ENCODE measurements around the gene PIK3R5. TPM values are rescaled to one million over a fixed set of nuclear protein-coding genes. Genes with fewer than 3 reads are reported as not detected.

Gene PIK3R5
- polyA plus RNA-seq, 3 donors: 0.81 to 1.3 (median 0.90) TPM

DNA sequence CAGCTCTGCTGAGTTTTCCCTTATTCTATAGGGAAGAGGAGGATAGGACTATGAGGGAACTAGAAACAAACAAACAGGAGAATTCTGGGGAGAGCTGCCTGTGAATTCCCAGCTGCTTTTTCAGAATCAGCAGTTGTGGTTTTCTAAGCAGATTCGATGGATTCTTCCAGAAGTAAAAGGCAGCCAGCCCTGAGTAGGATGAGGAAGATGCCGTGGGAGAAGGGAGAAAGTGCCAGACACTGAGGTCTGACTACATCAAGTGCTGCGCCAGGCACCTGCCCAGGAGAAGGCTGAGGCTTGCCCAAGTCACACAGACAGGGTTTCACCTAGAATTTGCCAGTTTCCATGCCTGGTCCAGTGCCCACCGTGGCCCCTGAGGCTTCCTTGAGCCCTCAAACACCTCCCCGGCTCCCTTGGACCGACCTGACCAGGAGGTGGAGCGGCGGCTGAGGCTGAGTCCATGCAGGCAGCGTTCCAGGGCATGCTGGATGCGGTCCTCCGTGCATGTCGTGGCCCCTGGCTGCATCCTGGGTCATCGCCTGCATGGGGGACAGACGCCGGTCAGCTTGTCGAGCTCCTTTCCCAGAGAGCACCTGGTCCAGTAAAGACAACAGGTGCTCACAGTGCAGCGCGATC is 54.4 kb downstream of the PIK3R5 start:
- no peak for DNase-seq (ENCODE audit: extremely low read depth in 1 of 11, low read depth in 9 of 11, low spot score in 4 of 11)

- no peak for DNase-seq (ENCODE audit: extremely low read depth in 1 of 11, low read depth in 9 of 11, low spot score in 4 of 11)
These were observed 55.8 kb downstream of the PIK3R5 start for GRCh38 chr17:8909586-8910270.

DNA sequence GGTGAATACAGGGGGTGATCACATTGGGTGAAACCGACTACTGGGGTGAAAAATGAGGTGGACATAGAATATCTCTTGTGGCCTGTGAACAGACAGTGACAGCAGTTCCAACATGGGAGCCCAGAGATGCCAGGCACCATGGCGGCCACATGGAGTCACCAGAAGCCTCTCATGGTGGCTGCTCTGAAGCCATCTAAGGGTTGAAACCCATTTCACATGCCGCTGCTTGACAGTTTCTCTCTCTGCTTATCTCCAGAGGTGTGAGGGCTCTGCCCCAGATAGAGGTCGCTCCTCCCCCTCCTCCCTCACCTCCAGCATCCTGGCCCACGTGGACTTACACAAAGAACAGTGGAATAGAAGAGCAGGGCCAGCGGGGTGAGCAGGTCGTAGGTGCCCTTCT is 60.2 kb downstream of the PIK3R5 start:
- DNase-seq (ENCODE audit: extremely low read depth in 1 of 11, low read depth in 9 of 11, low spot score in 4 of 11): no peak

GRCh38 chr17:8904686-8905085 is 60.8 kb downstream of the PIK3R5 start:
- no peak for DNase-seq (ENCODE audit: extremely low read depth in 1 of 11, low read depth in 9 of 11, low spot score in 4 of 11)

DNA sequence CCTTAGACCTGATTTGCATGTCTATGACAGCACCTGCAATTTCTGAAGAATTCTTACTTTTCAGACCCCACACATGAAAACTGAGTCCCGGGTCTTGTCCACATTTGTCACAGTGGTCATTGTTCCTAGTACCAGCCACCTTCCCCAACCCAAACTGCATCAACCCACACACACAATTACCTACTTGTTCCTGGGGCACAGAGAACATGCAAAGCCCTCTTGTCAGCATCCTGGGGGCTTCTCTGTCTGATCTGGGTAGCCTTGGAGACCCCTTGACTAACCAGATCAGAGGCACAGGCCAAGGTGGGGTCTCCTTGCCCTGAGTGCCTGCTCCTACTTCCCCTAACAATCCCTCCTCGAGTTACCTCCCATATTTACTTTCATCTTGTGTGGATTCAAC is 61.3 kb downstream of the PIK3R5 start:
- no peak for DNase-seq (ENCODE audit: extremely low read depth in 1 of 11, low read depth in 9 of 11, low spot score in 4 of 11)

GRCh38 chr17:8900626-8901585 is 64.6 kb downstream of the PIK3R5 start:
- no peak for DNase-seq (ENCODE audit: extremely low read depth in 1 of 11, low read depth in 9 of 11, low spot score in 4 of 11)

DNA sequence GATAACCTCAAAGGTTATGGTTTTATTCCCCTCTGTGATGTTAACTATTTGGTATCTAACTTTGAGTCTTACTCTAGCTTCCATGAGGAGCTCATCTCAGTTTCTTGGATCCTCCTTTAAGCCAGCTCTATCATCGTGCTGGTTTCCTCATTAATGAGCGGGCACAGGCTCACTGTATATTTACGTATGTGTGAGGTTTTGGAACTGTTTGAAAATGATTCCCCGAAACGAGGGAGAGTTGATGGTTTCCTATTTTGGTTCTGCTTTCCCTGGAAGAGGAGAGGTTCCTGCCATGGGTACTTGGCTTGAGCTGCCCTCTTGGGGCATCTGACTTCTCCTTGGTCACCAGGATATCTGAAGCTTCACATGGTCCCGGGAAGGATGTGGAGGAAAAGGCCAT is 65.3 kb downstream of the PIK3R5 start:
- no peak for DNase-seq (ENCODE audit: extremely low read depth in 1 of 11, low read depth in 9 of 11, low spot score in 4 of 11)

DNA sequence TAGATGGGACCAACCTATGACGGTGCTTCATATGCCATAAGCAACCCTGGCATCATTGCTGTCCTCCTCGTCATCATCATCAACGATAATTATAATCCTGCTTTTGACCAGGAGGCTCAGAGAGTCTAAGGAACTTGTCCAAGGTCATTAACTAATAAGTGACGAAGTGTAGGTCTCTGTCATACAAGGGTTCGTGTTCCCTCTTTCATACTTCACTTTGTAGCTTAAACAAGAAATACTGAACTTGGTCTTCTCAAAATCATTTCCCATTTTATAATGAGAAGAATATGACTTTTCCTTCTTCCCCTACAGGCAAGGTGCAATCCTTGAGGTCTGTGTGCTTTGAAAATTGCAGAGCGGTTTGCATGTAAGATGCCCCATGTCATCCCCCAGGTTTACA is 66.9 kb downstream of the PIK3R5 start:
- no peak for DNase-seq (ENCODE audit: extremely low read depth in 1 of 11, low read depth in 9 of 11, low spot score in 4 of 11)

DNA sequence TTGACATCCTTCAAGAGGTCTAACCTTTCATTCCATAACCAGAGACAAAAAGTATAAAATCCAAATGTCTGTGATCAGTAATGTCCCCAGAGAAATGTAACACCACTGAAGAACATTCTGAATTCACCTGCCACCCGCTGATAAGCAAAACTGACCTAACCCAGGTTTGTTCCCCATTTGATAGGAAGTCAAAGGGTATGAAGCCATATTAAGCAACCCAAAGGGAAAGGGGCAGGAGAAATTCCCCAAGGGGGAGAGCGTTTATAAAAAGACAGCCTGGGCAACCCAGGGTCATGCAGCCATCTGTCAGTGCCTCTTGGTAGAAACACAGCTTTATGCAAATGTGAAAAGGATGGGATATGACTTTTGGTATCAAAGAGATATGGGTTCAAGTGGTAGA is 67.4 kb downstream of the PIK3R5 start:
- no peak for DNase-seq (ENCODE audit: extremely low read depth in 1 of 11, low read depth in 9 of 11, low spot score in 4 of 11)

DNA sequence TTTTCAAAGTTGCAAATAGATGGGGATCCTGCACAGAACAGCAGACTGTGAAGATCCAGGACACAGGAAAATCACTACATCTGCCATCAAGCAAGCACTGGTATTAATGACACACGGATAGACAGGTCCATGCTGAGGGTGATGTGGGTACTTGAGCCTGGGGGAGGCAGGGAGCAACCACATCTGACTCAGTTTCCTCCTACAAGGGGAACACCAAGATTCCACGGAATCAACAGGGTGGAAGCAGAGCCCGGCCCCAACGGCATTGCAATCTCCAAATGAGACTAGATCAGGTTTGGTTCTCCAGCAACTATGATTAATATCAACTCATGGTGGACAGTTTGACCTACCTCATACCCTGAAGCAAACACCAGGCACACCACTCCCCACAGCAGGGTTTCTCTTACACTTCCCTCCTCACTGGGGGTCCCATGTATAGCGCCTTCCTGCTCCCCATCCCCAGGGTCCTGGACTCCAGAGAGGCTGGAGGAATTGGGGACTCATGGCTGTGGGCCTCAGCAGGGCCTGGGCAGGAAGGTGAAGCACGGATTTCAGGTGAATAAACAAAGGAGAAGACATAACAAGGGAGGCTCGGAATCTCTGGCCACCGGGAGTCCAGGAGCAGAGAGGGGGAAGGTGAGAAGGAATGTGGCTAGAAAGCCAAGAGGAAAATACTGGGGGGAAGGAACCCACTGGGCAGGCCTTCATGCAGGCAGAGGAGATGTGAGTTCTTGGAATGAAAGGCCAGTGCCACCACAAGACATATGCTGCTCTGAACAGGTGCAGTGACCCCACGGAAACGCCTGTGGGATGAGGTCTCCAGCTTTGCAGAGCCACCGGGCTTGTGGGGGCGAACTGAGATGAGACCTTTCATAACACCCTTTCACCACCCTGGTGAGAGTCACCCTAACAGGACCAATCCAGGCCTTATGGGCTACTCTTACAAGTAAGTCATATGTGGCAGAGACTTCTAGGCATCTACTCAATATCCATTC is 68.6 kb downstream of the PIK3R5 start:
- DNase-seq (ENCODE audit: extremely low read depth in 1 of 11, low read depth in 9 of 11, low spot score in 4 of 11): no peak

DNA sequence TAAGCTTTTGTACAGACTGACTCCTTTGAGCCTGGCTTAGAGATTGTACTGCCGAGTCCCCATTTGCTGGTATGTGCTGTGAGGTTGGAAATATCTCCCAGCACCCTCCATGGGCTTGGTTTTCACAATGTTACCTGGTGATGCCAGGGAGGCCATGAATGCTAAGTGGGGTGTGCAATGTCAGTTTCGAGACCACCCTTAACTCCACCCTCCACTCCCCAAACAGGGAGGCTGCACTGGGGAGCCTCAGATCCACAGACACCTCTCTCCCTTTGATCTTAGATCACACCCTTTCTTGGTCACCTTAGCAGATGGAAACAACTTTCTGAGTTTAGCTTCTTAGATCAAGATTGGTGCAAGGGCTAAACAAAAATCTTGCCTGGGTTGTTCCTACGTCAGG is 69.4 kb downstream of the PIK3R5 start:
- no peak for DNase-seq (ENCODE audit: extremely low read depth in 1 of 11, low read depth in 9 of 11, low spot score in 4 of 11)

GRCh38 chr17:8894673-8895578 is 70.6 kb downstream of the PIK3R5 start:
- peak; percentile 40 to 71 (median 58) for DNase-seq (ENCODE audit: extremely low read depth in 1 of 11, low read depth in 9 of 11, low spot score in 4 of 11)

DNA sequence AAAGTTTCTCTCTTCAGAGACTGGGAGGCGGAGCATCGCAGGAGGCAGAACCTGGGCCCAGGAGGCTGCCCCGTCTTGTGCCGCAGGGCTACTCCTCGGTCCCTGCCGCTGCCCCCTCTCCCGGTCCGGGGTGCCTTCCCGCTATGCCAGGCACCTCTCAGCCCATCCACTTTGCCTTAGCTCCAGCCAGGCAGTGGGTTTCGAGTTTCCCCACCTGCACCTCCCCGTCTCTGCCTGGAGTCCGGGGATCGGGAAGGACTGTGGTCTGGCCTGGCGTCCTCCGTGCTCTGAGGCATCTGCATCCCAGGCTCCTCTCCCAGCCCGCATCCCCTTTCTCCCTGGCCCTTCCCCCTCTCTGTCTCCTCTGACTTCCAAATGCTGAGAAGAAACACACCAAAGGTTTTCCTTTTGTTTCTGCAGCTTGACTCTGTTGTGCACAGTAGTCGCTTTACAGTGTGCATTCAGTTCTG is 71.3 kb downstream of the PIK3R5 start:
- DNase-seq (ENCODE audit: extremely low read depth in 1 of 11, low read depth in 9 of 11, low spot score in 4 of 11): no peak

DNA sequence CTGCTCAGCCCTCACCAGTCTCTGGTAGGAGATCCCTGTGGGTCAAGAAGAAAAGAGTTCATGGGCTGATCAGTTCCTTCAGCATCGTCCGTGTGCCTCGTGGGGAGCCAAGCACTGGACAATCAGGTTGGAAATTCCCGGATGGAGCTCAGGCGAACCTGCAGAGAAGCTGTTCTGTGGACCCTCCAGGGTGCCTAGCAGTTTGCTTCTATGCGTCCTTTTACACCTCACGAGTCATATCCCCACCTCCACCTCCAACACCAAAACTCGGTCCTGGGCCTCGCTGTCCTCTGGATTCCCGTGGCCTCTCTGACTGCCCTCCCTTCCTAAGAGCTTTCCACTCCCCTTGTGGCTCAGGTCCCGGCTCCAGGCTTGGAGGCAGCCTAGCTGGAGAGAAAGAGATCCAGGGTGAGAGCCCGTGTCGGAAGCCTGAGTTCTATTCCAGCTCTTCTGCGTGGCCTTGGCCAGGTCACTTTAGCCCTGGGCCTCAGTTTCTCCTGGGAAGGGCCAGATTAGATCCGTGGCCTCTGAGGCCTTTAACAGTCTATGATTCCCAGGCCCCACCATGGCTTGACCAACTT is 71.8 kb downstream of the PIK3R5 start:
- no peak for DNase-seq (ENCODE audit: extremely low read depth in 1 of 11, low read depth in 9 of 11, low spot score in 4 of 11)

DNA sequence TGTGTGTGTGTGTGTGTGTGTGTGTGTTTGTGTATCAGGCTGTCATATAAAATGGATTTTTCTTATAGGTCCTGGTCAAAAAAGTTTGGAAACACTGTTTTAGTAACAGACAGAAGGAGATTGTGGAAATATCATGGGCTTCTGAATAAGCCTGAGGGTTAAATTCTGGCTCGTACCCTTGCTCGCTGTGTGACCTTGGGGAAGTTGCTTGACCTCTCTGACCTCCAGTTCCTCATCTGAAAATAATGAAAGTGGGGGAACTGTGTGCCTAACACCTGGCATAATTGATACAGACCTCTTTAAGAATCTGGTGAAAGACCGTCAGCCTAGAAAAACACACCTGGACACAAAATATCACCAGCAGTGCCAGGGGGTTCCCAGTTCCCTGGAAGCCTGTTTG is 72.4 kb downstream of the PIK3R5 start:
- no peak for DNase-seq (ENCODE audit: extremely low read depth in 1 of 11, low read depth in 9 of 11, low spot score in 4 of 11)

GRCh38 chr17:8892338-8892690 is 73.2 kb downstream of the PIK3R5 start:
- no peak for DNase-seq (ENCODE audit: extremely low read depth in 1 of 11, low read depth in 9 of 11, low spot score in 4 of 11)

GRCh38 chr17:8890671-8891070 is 74.8 kb downstream of the PIK3R5 start:
- no peak for DNase-seq (ENCODE audit: extremely low read depth in 1 of 11, low read depth in 9 of 11, low spot score in 4 of 11)
